HG03432 (cell line): ENCODE data around the gene UGT1A6.
"Not testable (repeated sequence)": the region's sequence is repeated elsewhere in the genome, so short reads cannot be mapped to it uniquely, and the experiment has no call there.

ENCODE experiments used
- ATAC-seq: cut with Tn5 transposase; IDR thresholded peaks from one replicate; pipeline ENCODE4 v1.9.1; 2021; ENCODE audit warnings: mild to moderate bottlenecking, moderate library complexity; ENCODE audit not compliant: unreplicated experiment

The UGT1A6 gene

GRCh38 chr2:233714121-233714520 lies 21.4 kb downstream of the UGT1A6 start:
- ATAC-seq: no peak

DNA sequence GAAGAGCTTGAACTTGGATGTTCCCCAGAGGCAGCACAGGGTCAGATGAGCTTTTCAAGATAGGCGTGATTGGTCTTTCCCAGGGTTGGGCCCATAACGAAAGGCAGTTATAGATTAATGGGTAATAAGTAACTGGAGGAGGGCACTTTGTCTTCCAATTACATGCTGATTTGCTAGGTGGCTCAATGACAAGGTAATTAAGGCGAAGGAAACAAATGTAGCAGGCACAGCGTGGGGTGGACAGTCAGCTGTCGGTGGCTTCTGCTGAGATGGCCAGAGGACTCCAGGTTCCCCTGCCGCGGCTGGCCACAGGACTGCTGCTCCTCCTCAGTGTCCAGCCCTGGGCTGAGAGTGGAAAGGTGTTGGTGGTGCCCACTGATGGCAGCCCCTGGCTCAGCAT lies 25.9 kb downstream of the UGT1A6 start, which contains the start of gene UGT1A4:
UGT1A4 (plus strand) TSS at position 185 of the 400 bp plus-strand sequence; CDS start at position 270, 85 bp downstream.
- no peak for ATAC-seq

GRCh38 chr2:233728723-233729301 lies 36.1 kb downstream of the UGT1A6 start, which contains the start of gene UGT1A3:
TSS of gene UGT1A3 (plus strand) at chr2:233729042. CDS start at chr2:233729127, 85 bp downstream.
- no peak for ATAC-seq

DNA sequence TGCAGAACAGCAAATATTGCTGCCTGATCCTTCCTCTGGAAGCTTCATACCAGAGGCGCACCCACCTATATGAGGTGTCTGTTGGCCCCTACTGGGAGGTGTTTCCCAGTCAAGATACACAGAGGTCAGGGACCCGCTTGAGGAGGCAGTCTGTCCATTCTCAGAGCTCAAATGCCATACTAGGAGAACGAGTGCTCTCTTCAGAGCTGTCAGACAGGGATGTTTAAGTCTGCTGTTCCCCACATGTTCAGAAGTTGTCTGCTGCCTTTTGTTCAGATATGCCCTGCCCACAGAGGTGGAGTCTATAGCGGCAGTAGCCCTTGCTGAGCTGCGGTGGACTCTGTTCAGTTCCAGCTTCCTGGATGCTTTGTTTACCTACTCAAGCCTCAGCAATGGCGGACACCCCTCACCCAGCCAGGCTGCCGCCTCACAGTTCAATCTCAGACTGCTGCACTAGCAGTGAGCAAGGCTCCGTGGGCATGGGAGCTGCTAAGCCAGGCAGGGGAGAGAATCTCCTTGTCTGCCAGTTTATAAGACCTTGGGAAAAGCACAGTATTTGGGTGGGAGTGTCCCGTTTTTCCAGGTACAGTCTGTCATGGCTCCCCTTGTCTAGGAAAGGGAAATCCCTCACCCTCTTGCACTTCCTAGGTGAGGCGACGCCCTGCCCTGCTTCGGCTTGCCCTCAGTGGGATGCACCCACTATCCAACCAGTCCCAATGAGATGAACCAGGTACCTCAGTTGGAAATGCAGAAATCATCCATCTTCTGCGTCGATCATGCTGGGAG lies 44.4 kb downstream of the UGT1A6 start:
- not testable (repeated sequence) for ATAC-seq

- no peak for ATAC-seq
Measured at GRCh38 chr2:233740870-233741269, 48.2 kb downstream of the UGT1A6 start.

DNA sequence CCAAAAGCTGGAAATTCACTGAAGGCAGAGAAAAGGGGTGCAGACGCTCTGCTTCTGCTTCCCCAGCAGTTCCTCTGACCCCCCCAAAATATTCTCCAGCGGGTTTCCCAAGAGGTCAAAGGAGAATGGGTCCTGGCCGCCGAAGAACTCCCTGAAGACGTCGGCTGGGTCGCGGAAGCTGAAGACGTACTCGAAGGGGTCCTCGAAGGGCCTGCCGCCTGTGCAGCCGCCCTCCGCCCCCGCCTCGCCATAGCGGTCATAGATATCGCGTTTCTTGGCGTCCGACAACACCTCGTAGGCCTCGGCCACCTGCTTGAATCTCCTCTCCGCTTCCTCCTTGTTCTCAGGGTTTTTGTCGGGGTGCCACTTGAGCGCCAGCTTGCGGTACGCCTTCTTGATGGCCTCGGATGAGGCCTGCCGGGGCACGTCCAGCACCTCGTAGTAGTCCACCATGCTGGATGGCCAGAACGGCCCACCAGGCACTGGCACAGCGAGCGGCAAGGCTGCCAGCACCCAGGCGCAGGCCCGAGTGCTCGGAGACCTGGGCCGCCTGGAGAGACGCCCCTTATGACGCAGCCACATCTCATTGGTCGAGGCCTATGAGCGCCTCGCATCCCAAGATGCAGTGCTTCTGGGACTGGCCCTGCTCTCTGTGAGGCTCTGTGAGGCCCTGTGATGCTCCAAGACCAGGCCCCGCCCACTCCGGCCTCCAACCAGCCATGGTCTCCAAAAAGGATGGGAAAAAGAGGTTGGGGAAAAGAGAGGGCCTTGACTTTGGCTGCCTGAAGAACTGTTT lies 51.0 kb downstream of the UGT1A6 start:
- ATAC-seq: no peak

GRCh38 chr2:233745073-233745755 lies 52.5 kb downstream of the UGT1A6 start:
- no peak for ATAC-seq

GRCh38 chr2:233745838-233746237 lies 53.1 kb downstream of the UGT1A6 start:
- not testable (repeated sequence) for ATAC-seq

DNA sequence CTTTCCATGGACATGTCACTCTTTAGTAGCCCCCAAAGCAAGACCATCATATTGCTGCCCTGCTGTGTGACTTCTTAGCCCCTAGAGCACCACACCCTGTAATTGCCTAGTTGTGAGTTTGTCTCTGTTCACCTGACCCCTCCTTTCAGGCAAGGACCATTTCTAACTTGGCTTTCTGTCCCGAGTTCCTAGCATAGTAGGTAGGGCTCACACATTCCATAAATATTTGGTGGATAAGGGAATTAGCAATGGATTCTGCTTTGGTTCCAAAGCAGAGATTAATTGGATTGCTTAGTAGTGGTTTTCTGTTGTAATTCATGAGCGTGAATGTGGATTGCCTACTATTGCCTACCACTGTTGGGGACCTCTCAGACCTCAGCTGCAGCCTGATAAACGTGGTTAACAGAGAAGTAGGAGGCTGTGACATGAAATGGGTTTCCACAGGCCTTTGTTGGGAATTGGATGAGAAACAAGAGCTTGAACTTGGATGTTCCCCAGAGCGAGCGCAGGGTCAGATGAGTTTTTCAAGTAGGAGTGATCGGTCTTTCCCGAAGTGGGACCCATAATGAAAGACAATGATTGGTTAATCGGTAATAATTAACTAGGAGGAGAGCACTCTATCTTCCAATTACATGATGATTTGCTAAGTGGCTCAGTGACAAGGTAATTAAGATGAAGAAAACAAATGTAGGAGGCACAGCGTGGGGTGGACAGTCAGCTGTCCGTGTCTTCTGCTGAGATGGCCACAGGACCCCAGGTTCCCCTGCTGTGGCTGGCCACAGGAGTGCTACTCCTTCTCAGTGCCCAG lies 54.0 kb downstream of the UGT1A6 start:
- no peak for ATAC-seq

DNA sequence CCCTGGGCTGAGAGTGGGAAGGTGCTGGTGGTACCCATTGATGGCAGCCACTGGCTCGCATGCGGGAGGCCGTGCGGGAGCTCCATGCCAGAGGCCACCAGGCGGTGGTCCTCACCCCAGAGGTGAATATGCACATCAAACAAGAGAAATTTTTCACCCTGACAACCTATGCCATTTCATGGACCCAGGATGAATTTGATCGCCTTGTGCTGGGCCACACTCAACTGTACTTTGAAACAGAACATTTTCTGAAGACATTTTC lies 54.5 kb downstream of the UGT1A6 start:
- ATAC-seq: no peak

GRCh38 chr2:233750689-233751088 lies 58.0 kb downstream of the UGT1A6 start:
- ATAC-seq: not testable (repeated sequence)

DNA sequence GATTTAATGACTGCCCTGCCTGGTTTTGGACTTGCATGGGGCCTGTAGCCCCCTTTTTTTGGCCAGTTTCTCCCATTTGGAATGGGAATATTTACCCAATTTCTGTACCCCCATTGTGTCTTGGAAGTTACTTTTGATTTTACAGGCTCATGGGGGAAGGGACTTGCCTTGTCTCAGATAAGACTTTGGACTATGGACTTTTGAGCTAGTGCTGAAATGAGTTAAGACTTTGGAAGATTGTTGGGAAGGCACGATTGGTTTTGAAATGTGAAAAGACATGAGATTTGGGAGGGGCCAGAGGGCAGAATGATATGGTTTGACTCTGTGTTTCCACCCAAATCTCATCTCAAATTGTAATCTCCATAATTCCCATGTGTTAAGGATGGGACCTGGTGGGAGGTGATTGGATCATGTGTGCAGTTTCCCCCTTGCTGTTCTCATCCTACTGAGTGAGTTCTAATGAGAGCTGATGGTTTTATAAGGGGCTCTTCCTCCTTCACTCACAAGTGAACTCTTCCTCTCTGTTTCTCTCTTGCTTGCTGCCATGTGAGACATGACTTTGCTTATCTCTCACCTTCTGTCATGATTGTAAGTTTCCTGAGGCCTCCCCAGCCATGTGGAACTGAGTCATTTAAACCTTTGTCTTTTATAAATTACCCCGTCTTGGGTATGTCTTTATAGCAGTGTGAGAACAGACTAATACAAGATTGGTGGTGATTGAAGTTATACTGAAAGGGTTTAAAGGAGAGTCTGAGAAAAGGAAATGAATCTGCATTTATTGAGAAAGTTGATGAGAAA lies 58.7 kb downstream of the UGT1A6 start:
- ATAC-seq: not testable (repeated sequence)

DNA sequence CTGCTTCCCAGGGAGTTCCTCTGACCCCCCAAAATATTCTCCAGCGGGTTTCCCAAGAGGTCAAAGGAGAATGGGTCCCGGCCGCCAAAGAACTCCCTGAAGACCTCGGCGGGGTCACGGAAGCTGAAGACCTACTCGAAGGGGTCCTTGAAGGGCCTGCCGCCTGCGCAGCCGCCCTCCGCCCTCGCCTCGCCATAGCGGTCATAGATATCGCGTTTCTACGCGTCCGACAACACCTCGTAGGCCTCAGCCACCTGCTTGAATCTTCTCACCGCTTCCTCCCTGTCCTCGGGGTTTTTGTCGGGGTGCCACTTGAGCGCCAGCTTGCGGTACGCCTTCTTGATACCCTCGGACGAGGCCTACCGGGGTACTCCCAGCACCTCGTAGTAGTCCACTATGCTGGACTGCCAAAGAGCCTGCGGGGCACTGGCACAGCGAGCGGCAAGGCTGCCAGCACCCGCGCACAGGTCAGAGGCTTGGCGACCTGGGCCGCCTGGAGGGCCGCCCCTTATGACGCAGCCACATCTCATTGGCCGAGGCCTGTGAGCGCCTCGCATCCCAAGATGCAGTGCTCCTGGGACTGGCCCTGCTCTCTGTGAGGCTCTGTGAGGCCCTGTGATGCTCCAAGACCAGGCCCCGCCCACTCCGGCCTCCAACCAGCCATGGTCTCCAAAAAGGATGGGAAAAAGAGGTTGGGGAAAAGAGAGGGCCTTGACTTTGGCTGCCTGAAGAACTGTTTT lies 62.4 kb downstream of the UGT1A6 start:
- no peak for ATAC-seq

DNA sequence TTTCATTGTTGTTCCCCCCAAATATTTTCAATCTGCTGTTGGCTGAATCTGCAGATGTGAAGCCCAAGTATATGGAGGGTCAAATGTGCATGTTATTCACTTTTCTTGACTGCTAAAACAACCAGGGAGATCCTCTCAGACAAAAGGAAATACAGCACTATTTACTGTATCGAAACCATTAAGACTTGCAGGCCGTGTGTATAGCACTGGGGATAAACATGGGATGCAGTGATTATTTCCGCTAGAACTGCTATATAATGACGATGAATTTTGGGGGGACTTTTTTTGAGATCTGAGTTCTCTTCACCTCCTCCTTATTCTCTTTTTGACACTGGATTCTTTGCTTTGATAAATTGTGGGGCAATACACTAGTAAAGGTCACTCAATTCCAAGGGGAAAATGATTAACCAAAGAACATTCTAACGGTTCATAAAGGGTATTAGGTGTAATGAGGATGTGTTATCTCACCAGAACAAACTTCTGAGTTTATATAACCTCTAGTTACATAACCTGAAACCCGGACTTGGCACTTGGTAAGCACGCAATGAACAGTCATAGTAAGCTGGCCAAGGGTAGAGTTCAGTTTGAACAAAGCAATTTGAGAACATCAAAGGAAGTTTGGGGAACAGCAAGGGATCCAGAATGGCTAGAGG lies 63.9 kb downstream of the UGT1A6 start:
- no peak for ATAC-seq

- no peak for ATAC-seq
Measured at GRCh38 chr2:233758141-233758540, 65.5 kb downstream of the UGT1A6 start.

GRCh38 chr2:233758849-233759248 lies 66.2 kb downstream of the UGT1A6 start:
- ATAC-seq: no peak

DNA sequence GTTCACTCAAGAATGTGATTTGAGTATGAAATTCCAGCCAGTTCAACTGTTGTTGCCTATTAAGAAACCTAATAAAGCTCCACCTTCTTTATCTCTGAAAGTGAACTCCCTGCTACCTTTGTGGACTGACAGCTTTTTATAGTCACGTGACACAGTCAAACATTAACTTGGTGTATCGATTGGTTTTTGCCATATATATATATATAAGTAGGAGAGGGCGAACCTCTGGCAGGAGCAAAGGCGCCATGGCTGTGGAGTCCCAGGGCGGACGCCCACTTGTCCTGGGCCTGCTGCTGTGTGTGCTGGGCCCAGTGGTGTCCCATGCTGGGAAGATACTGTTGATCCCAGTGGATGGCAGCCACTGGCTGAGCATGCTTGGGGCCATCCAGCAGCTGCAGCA lies 67.4 kb downstream of the UGT1A6 start, which contains the start of gene UGT1A1:
UGT1A1 (plus strand) TSS at position 228 of the 400 bp plus-strand sequence; CDS start at position 246, 18 bp downstream.
- ATAC-seq: no peak
